Mesendoderm (in vitro differentiated cells): ENCODE data around the gene FHIP1B.

ENCODE experiments used
- DNase-seq: peaks from one replicate; pipeline ENCODE4 v3.0.0; 2013
- H2AK5ac ChIP-seq: 2 replicates; pipeline ENCODE4 v1.6.1; 2013; ENCODE audit warnings: low read length, inconsistent platforms
- H2BK120ac ChIP-seq: 2 replicates; pipeline ENCODE4 v1.6.1; 2013; ENCODE audit warnings: low read depth, mild to moderate bottlenecking, low read length, moderate library complexity, mixed read lengths
- H2BK15ac ChIP-seq: replicated peaks from 2 replicates; pipeline ENCODE4 v1.6.1; 2013; ENCODE audit warnings: low read depth, mild to moderate bottlenecking, moderate library complexity
- H2BK5ac ChIP-seq: 2 replicates; pipeline ENCODE4 v1.6.1; 2013; ENCODE audit warnings: low read length, inconsistent platforms
- H3K18ac ChIP-seq: 2 replicates; pipeline ENCODE4 v1.6.1; 2013; ENCODE audit warnings: mild to moderate bottlenecking, low read length, mixed read lengths
- H3K23ac ChIP-seq: one replicate; pipeline ENCODE4 v1.6.1; 2013; ENCODE audit warnings: low read length
- H3K27ac ChIP-seq: 2 replicates; pipeline ENCODE4 v1.5.1; 2013; ENCODE audit warnings: low read depth, mild to moderate bottlenecking, inconsistent platforms, low read length, moderate library complexity
- H3K27me3 ChIP-seq: 2 replicates; pipeline ENCODE4 v1.6.1; 2013; ENCODE audit warnings: low read length, control low read depth, mild to moderate bottlenecking, inconsistent platforms; ENCODE audit not compliant: insufficient read depth, poor library complexity
- H3K36me3 ChIP-seq: 2 replicates; pipeline ENCODE4 v1.6.1; 2013; ENCODE audit warnings: low read length, inconsistent platforms; ENCODE audit not compliant: control insufficient read depth, insufficient read depth
- H3K4ac ChIP-seq: one replicate; pipeline ENCODE4 v1.6.1; 2013; ENCODE audit warnings: low read depth, mild to moderate bottlenecking, low read length, moderate library complexity
- H3K4me1 ChIP-seq: 2 replicates; pipeline ENCODE4 v1.6.1; 2013; ENCODE audit warnings: low read depth, low read length, inconsistent platforms; ENCODE audit not compliant: control insufficient read depth
- H3K4me2 ChIP-seq: 2 replicates; pipeline ENCODE4 v1.6.1; 2013; ENCODE audit warnings: low read length
- H3K4me3 ChIP-seq: 2 replicates; pipeline ENCODE4 v1.5.1; 2013; ENCODE audit warnings: mild to moderate bottlenecking, low read length
- H3K56ac ChIP-seq: one replicate; pipeline ENCODE4 v1.6.1; 2013; ENCODE audit warnings: low read length
- H3K79me1 ChIP-seq: 2 replicates; pipeline ENCODE4 v1.6.1; 2013; ENCODE audit warnings: low read length, inconsistent platforms
- H3K79me2 ChIP-seq: 2 replicates; pipeline ENCODE4 v1.6.1; 2013; ENCODE audit warnings: mild to moderate bottlenecking, low read length; ENCODE audit not compliant: control insufficient read depth, insufficient read depth
- H3K9ac ChIP-seq: 2 replicates; pipeline ENCODE4 v1.6.1; 2013; ENCODE audit warnings: low read length, inconsistent platforms
- H4K5ac ChIP-seq: one replicate; pipeline ENCODE4 v1.6.1; 2013; ENCODE audit warnings: low read length
- H4K8ac ChIP-seq: one replicate; pipeline ENCODE4 v1.6.1; 2013; ENCODE audit warnings: low read depth, mild to moderate bottlenecking, control low read depth, low read length, moderate library complexity
- WGBS: extraction: QIAGEN DNeasy Blood & Tissue Kit; methylation state at CpG from one replicate; pipeline ENCODE4 v1.1.7; 2013; ENCODE audit warnings: low lambda C conversion rate, missing lambda C conversion rate; ENCODE audit not compliant: insufficient coverage; ENCODE audit errors: extremely low coverage; 5-methylcytosine and 5-hydroxymethylcytosine counted together

Gene FHIP1B

GRCh38 chr11:6206456-6207180 lies 27.8 kb downstream of the FHIP1B start:
- no CpG with 5 or more reads among the region's 3 CpGs for WGBS
- Histone ChIP-seq H3K9ac (no peak overlapping the region), H3K79me2 (no peaks in the 10 kb centered on the region), H3K23ac (no peak overlapping the region), H2BK120ac (no peak overlapping the region), H2AK5ac (no peak overlapping the region), H3K4me3 (no peak overlapping the region), H3K27ac (no peak overlapping the region), H3K79me1 (no peaks in the 10 kb centered on the region), H3K56ac (no peak overlapping the region), H3K36me3 (no peaks in the 10 kb centered on the region), H4K8ac (no peak overlapping the region), H2BK15ac (no peak overlapping the region), H4K5ac (no peak overlapping the region), H3K27me3 (no peaks in the 10 kb centered on the region), H3K18ac (no peak overlapping the region), H3K4me1 (no peaks in the 10 kb centered on the region), H2BK5ac (no peak overlapping the region), H3K4ac (no peak overlapping the region), H3K4me2 (no peak overlapping the region)
- DNase-seq: no peak

- no peak within 1 kb of the TSS for H3K23ac ChIP-seq
- H2BK15ac ChIP-seq: no peak within 1 kb of the TSS
- H3K79me2 ChIP-seq: no peaks in the 10 kb centered on the region
- H3K27ac ChIP-seq: no peak within 1 kb of the TSS
- H3K36me3 ChIP-seq: no peaks in the 10 kb centered on the region
- no peak within 1 kb of the TSS for H3K4me3 ChIP-seq
- H3K4ac ChIP-seq: no peak within 1 kb of the TSS
- no peak within 1 kb of the TSS for H4K5ac ChIP-seq
- H3K18ac ChIP-seq: no peak within 1 kb of the TSS
- H3K27me3 ChIP-seq: no peaks in the 10 kb centered on the region
- H3K9ac ChIP-seq: no peak within 1 kb of the TSS
- no peak within 1 kb of the TSS for H3K4me2 ChIP-seq
- H2BK120ac ChIP-seq: no peak within 1 kb of the TSS
- H2AK5ac ChIP-seq: no peak within 1 kb of the TSS
- H2BK5ac ChIP-seq: no peak within 1 kb of the TSS
- no peaks in the 10 kb centered on the region for H3K79me1 ChIP-seq
- no CpG with 5 or more reads among the region's 1 CpG for WGBS
- DNase-seq: no peak
- no peaks in the 10 kb centered on the region for H3K4me1 ChIP-seq
- H3K56ac ChIP-seq: no peak within 1 kb of the TSS
- H4K8ac ChIP-seq: no peak within 1 kb of the TSS
These were observed 29.1 kb downstream of the FHIP1B start, which contains the start of gene C11orf42 for GRCh38 chr11:6205366-6205765. Gene C11orf42, plus strand, starts transcription at chr11:6205557. Its CDS starts 59 bp downstream, at chr11:6205616.

- Histone ChIP-seq H3K27ac (no peak overlapping the region), H3K4me2 (no peak overlapping the region), H3K79me1 (no peaks in the 10 kb centered on the region), H2AK5ac (no peak overlapping the region), H3K4me1 (no peaks in the 10 kb centered on the region), H3K79me2 (no peaks in the 10 kb centered on the region), H4K8ac (no peak overlapping the region), H3K4me3 (no peak overlapping the region), H3K27me3 (no peaks in the 10 kb centered on the region), H4K5ac (no peak overlapping the region), H3K36me3 (no peaks in the 10 kb centered on the region), H3K56ac (no peak overlapping the region), H3K23ac (no peak overlapping the region), H2BK5ac (no peak overlapping the region), H3K9ac (no peak overlapping the region), H2BK120ac (no peak overlapping the region), H2BK15ac (no peak overlapping the region), H3K18ac (no peak overlapping the region), H3K4ac (no peak overlapping the region)
- WGBS: no CpG with 5 or more reads among the region's 1 CpG
- no peak for DNase-seq
These were observed 29.7 kb downstream of the FHIP1B start for GRCh38 chr11:6204706-6205105.

GRCh38 chr11:6203327-6203726 lies 31.1 kb downstream of the FHIP1B start:
- H3K27ac ChIP-seq: no peak overlapping the region
- no peaks in the 10 kb centered on the region for H3K36me3 ChIP-seq

GRCh38 chr11:6202041-6202440 lies 32.4 kb downstream of the FHIP1B start:
- Histone ChIP-seq H3K79me1 (no peaks in the 10 kb centered on the region), H2BK15ac (no peak overlapping the region), H4K5ac (no peak overlapping the region), H2AK5ac (no peak overlapping the region), H3K27ac (no peak overlapping the region), H4K8ac (no peak overlapping the region), H3K79me2 (no peaks in the 10 kb centered on the region), H3K4me3 (no peak overlapping the region), H3K23ac (no peak overlapping the region), H3K4me2 (no peak overlapping the region), H3K27me3 (no peaks in the 10 kb centered on the region), H2BK120ac (no peak overlapping the region), H3K18ac (no peak overlapping the region), H3K36me3 (no peaks in the 10 kb centered on the region), H3K56ac (no peak overlapping the region), H2BK5ac (no peak overlapping the region), H3K9ac (no peak overlapping the region), H3K4me1 (no peaks in the 10 kb centered on the region), H3K4ac (no peak overlapping the region)
- no peak for DNase-seq
- WGBS: no CpG with 5 or more reads among the region's 1 CpG

More at GRCh38 chr11:6203327-6203726, 31.1 kb downstream of the FHIP1B start:
- Histone ChIP-seq H3K18ac (no peak overlapping the region), H2BK15ac (no peak overlapping the region), H3K23ac (no peak overlapping the region), H3K9ac (no peak overlapping the region), H3K4ac (no peak overlapping the region), H3K4me3 (no peak overlapping the region), H2AK5ac (no peak overlapping the region), H3K27me3 (no peaks in the 10 kb centered on the region), H3K79me2 (no peaks in the 10 kb centered on the region), H2BK5ac (no peak overlapping the region), H3K79me1 (no peaks in the 10 kb centered on the region), H2BK120ac (no peak overlapping the region), H3K4me1 (no peaks in the 10 kb centered on the region), H4K8ac (no peak overlapping the region), H3K4me2 (no peak overlapping the region), H4K5ac (no peak overlapping the region), H3K56ac (no peak overlapping the region)
- no peak for DNase-seq
- WGBS: no CpG with 5 or more reads among the region's 3 CpGs

GRCh38 chr11:6201481-6201880 lies 33.0 kb downstream of the FHIP1B start:
- Histone ChIP-seq H3K56ac (no peak overlapping the region), H3K36me3 (no peaks in the 10 kb centered on the region), H3K4ac (no peak overlapping the region), H3K79me2 (no peaks in the 10 kb centered on the region), H4K5ac (no peak overlapping the region), H3K79me1 (no peaks in the 10 kb centered on the region), H3K27ac (no peak overlapping the region), H3K27me3 (no peaks in the 10 kb centered on the region), H3K4me2 (no peak overlapping the region), H2AK5ac (no peak overlapping the region), H3K18ac (no peak overlapping the region), H4K8ac (no peak overlapping the region), H2BK15ac (no peak overlapping the region), H3K23ac (no peak overlapping the region), H3K9ac (no peak overlapping the region), H3K4me1 (no peaks in the 10 kb centered on the region), H3K4me3 (no peak overlapping the region), H2BK120ac (no peak overlapping the region), H2BK5ac (no peak overlapping the region)
- WGBS: no CpG with 5 or more reads among the region's 2 CpGs
- no peak for DNase-seq
